ENCODE results near the gene VASN.

GRCh38 chr16:4411684-4412083 lies 40.0 kb downstream of the VASN start:
- TF ChIP-seq YY1 (IDR thresholded peaks at IDR 0.05; ENCODE audit: insufficient read depth, insufficient read length) (no peak), SUZ12 (IDR thresholded peaks at IDR 0.05; ENCODE audit: extremely low read depth, insufficient read depth, insufficient read length) (no peak)
